Sciatic nerve (tissue), 2 donors: Measurements from ENCODE around the gene CDC23. TPM values are rescaled to one million over a fixed set of nuclear protein-coding genes. Genes with fewer than 3 reads are reported as not detected.
A peak's percentile ranks its signal among the peaks of the same experiment; 100 is the strongest.
"Not testable (repeated sequence)": the region's sequence is repeated elsewhere in the genome, so short reads cannot be mapped to it uniquely, and the experiment has no call there.

Source experiments
- ATAC-seq: fragments of 200-7000 bp; cut with Tn5 transposase; one replicate; pipeline ENCODE4 v1.9.1; 2020; ENCODE audit warnings: mild to moderate bottlenecking, moderate library complexity
- DNase-seq: peaks from one replicate; pipeline ENCODE4 v3.0.0-alpha.2; 2020; ENCODE audit warnings: low spot score
- intact Hi-C: fragments of 100-400 bp; cut with DNase I; formaldehyde crosslinking; loops from one replicate; pipeline ENCODE4 v1.14.2; 2022
- total RNA-seq: library from RNA; stranded (reverse); fragmentation: NEBNext Ultra II Directional; extraction: Animal tissue kit (Norgen Biotek cat#: 25700); gene quantifications from one replicate; pipeline ENCODE4 v1.2.1, GENCODE V29; 2021
- donor health status: DM: no; HTN: no; CAD: no.
- donor health status: DM: no; HTN: no; CAD: no.

The CDC23 gene
- total RNA-seq, 1 donor from 2014 or later = 22.9 TPM

- no peak for DNase-seq
- intact Hi-C loops = no loop called here
- no peak for ATAC-seq
Observed at GRCh38 chr5:138157626-138158025, 55.5 kb downstream of the CDC23 start.

- intact Hi-C loops, DNase-seq, ATAC-seq: not testable (repeated sequence)
Observed at GRCh38 chr5:138155977-138156376, 57.1 kb downstream of the CDC23 start.

GRCh38 chr5:138149530-138149929 is 63.6 kb downstream of the CDC23 start:
- ATAC-seq (no peak), DNase-seq (no peak)
- intact Hi-C loops = no loop called here

GRCh38 chr5:138148811-138149210 is 64.3 kb downstream of the CDC23 start:
- ATAC-seq = peak; percentile 50

GRCh38 chr5:138143578-138143977 is 69.5 kb downstream of the CDC23 start:
- ATAC-seq, intact Hi-C loops, DNase-seq: not testable (repeated sequence)

More at GRCh38 chr5:138148811-138149210, 64.3 kb downstream of the CDC23 start:
- intact Hi-C loops = no loop called here
- DNase-seq = no peak

DNA sequence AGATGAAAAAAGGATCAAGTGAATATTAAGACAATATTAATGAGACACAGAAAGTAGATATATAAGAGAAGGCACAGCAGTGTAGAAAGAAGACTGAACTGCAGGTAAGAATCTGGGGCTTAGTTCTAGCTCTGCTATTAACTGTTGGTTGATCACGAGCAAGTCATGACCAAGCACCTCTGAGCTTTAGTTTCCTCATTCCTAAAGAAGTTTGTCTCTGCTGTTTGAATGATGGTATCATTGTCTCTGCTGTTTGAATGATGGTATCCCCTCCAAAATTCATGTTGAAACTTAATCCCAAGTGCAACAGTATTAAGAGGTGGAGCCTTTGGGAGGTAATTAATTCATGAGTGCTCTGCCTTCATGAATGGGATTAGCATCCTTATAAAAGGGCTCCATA is 71.4 kb downstream of the CDC23 start:
- DNase-seq (no peak), ATAC-seq (no peak)
- intact Hi-C loops = no loop called here

- DNase-seq (no peak), ATAC-seq (no peak)
- intact Hi-C loops = no loop called here
Observed at GRCh38 chr5:138140268-138140667, 72.9 kb downstream of the CDC23 start.

DNA sequence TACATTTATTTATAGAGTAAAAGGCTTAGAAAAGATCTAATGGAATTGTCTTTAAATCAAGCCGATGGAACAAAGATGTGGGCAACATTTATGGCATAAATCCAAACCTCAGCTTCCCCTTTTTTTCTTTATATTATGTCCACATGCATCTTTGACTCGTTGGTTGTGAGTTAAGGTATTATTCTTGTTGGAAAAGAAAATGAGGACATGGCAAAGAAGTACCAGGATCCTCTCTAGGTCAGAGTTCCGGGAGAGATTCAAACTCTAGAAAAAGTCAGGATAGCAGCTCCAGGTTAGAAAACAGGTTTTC is 73.4 kb downstream of the CDC23 start:
- ATAC-seq (no peak), DNase-seq (no peak)
- intact Hi-C loops = loop anchor here (10.0 kb wide), 2 partner anchors 55 to 355 kb away; partner anchors contain the start of gene WNT8A

GRCh38 chr5:138138949-138139780 is 74.0 kb downstream of the CDC23 start, which contains the start of gene NME5:
TSS of gene NME5 (minus strand) at chr5:138139428. CDS start at chr5:138138780, 648 bp downstream.
- intact Hi-C loops = loop anchor here (10.0 kb wide), 2 partner anchors 54 to 354 kb away; partner anchors contain the start of gene WNT8A
- ATAC-seq (peak; percentile 81), DNase-seq (peak; percentile 69)

Other genes with a start within 250 kb of the CDC23 start
- 82.4 TPM for gene FAM13B, start 180.2 kb downstream of the CDC23 start, total RNA-seq
- gene WNT8A, start 129.3 kb downstream of the CDC23 start, total RNA-seq = not detected
- 3.7 TPM for gene NME5, start 73.9 kb downstream of the CDC23 start, total RNA-seq
- gene BRD8, start 34.7 kb downstream of the CDC23 start, total RNA-seq = 67.0 TPM
- 0.67 TPM for gene KIF20A, start 34.2 kb downstream of the CDC23 start, total RNA-seq
- 17.7 TPM for gene GFRA3, start 61.3 kb upstream of the CDC23 start, total RNA-seq
- not detected for gene CDC25C, start 118.5 kb upstream of the CDC23 start, total RNA-seq
- gene FAM53C, start 124.9 kb upstream of the CDC23 start, total RNA-seq = 25.6 TPM
- gene KDM3B, start 139.4 kb upstream of the CDC23 start, total RNA-seq = 73.7 TPM
- 5.3 TPM for gene REEP2, start 225.7 kb upstream of the CDC23 start, total RNA-seq